NCI-H82 treated with DMSO at 0.1 percent for 48 hours (cell line): Measurements from ENCODE around the gene TBC1D21.

Experiments used
- DNase-seq: peaks from one replicate; lab custom pipeline; 2025; ENCODE audit not compliant: unreplicated experiment; lab: John Stamatoyannopoulos, UW

The TBC1D21 gene

DNA sequence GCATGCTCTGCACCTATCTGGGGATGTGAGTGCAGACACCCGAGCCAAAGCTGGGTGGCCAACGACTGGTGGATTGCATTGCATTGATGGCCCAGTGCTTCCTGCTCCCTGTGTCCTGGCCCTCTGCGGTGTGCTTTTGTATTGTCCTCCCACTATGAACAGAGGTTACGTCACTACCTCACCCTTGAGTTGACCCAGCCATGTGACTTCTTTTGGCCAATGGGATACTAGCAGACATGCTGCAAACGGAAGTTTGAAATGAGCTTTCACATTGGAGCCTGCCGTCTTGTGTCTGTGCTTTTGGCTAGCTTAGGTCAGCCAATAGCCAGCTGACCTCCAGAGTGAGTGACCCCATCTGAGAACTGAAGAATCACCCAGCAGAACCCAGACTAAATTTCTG lies 15.3 kb upstream of the TBC1D21 start:
- no peak for DNase-seq

- no peak for DNase-seq
Observed at GRCh38 chr15:73862276-73862675, 11.1 kb upstream of the TBC1D21 start.

DNA sequence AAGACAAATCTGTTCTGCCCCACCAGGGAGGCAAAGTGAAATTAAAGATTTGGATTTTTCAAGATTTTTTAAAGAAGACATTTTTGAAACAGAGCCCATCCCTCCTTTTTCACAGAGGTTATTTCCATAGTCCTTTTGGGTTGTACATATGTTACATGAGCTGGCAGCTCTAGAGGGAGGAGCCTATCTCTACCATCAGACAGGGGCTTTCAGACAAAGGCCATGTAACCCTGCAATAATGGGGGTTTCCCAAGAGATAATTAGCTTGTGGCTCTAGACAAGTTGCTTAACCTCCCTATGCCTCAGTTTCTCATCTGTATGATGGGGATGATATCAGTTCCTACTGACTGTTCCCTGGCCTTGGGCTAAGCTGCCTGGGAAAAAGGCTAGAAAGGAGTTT lies 8.0 kb upstream of the TBC1D21 start:
- DNase-seq: no peak

- no peak for DNase-seq
Observed at GRCh38 chr15:73865904-73866303, 7.5 kb upstream of the TBC1D21 start.

GRCh38 chr15:73866481-73866880 lies 6.9 kb upstream of the TBC1D21 start:
- no peak for DNase-seq

- DNase-seq: no peak
Observed at GRCh38 chr15:73866881-73867410, 6.4 kb upstream of the TBC1D21 start.

DNA sequence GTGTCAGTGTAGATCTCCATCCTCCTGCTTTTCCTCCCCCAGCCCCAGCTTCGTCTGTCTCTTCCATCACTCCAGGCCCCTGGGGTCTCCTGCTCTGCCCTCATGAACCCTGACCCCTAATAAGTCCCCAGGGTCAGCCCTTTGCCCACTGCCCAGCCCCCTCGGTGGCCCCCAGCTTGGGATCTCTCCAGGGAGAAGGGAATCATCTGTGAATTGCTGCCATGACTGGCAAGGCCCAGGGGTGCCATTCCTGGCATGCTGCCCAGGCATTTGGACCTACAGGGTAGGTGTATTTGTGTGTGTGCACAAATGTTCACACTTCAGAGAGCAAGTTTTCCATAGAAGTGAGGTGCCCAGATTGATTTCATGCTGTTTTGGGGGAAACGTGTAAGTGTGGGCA lies 5.9 kb upstream of the TBC1D21 start:
- no peak for DNase-seq

GRCh38 chr15:73867956-73868355 lies 5.4 kb upstream of the TBC1D21 start:
- DNase-seq: no peak

GRCh38 chr15:73869216-73869995 lies 4.0 kb upstream of the TBC1D21 start:
- no peak for DNase-seq

GRCh38 chr15:73870700-73871408 lies 2.5 kb upstream of the TBC1D21 start:
- no peak for DNase-seq

DNA sequence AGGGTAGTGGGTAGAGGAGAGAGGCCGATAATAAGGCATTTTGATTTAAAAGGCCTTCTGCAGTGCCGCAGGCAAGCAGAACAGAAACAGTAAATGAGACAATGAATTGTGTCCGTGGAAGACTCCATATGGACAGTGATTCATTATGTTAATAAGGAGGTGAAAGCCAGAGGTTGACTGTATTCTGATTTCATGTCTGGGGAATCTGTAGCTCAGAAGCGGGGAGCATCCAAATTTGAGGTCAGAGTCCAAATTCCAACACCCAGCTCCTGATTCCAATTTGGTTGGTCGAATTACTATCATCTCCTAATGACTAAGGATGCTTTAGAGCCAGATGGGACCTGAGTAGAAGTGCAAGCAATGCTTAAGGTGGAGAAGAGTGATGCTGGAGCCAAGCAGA lies 1.0 kb upstream of the TBC1D21 start:
- no peak for DNase-seq

GRCh38 chr15:73873889-73874511 lies 636 bp downstream of the TBC1D21 start:
- DNase-seq: peak; percentile 14

- DNase-seq: no peak
Observed at GRCh38 chr15:73879426-73879825, 6.1 kb downstream of the TBC1D21 start.

- DNase-seq: no peak
Observed at GRCh38 chr15:73881579-73882320, 8.4 kb downstream of the TBC1D21 start.

DNA sequence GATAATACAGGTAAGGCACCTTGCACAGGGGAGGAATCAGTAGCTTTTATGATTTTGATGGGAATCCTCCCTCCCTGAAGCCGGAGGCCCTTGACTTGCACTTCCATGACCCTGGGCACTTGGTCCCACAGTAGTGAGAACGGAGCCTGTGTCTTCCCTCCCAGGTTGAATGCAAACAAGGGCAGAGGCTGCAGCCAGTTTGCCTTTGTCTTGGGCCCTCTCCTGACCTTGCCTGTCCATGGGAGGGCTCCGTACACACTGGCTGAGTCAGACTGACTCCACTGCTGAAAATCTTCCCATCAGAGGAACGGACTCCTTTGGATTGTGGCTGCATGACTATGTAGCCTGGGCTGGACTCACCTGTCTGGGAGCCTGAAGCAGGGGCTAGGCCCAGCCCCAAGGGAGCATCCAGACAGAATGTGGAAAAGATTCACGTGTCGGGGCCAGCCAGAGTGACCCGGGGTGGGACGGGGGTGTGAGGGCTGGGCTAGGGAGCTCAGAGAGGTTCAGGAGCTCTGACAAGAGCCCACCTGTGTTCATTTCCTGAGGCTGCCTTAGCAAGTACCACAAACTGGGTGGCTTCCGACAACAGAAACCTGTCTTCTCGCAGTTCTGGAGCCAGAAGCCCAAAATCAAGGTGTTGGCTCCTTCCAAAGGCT lies 9.5 kb downstream of the TBC1D21 start:
- DNase-seq: no peak

GRCh38 chr15:73884159-73884558 lies 10.8 kb downstream of the TBC1D21 start:
- no peak for DNase-seq

- DNase-seq: no peak
Observed at GRCh38 chr15:73885954-73886700, 12.8 kb downstream of the TBC1D21 start.

- DNase-seq: no peak
Observed at GRCh38 chr15:73886717-73887345, 13.5 kb downstream of the TBC1D21 start.

GRCh38 chr15:73887481-73887880 lies 14.1 kb downstream of the TBC1D21 start:
- no peak for DNase-seq
